Skeletal muscle cell (primary cell): ENCODE data around the gene ADI1.

Source experiments
- DNase-seq: peaks from one replicate; pipeline ENCODE4 v3.0.0-alpha.2; 2010; ENCODE audit warnings: low read depth
- H3K4me3 ChIP-seq: 2 replicates; pipeline ENCODE4 v1.5.1; 2011; ENCODE audit warnings: low read depth, mild to moderate bottlenecking, control low read depth, low read length, moderate library complexity

The ADI1 gene

GRCh38 chr2:3468296-3468988 is 50.9 kb downstream of the ADI1 start:
- no peak for DNase-seq
- no peak overlapping the region for H3K4me3 ChIP-seq

- H3K4me3 ChIP-seq, result no peak overlapping the region
- no peak for DNase-seq
Measured at GRCh38 chr2:3467654-3468053, 51.7 kb downstream of the ADI1 start.

GRCh38 chr2:3466966-3467365 is 52.4 kb downstream of the ADI1 start:
- DNase-seq, result no peak
- H3K4me3 ChIP-seq, result no peak overlapping the region

GRCh38 chr2:3466482-3466863 is 52.9 kb downstream of the ADI1 start:
- H3K4me3 ChIP-seq, result no peak overlapping the region
- no peak for DNase-seq

DNA sequence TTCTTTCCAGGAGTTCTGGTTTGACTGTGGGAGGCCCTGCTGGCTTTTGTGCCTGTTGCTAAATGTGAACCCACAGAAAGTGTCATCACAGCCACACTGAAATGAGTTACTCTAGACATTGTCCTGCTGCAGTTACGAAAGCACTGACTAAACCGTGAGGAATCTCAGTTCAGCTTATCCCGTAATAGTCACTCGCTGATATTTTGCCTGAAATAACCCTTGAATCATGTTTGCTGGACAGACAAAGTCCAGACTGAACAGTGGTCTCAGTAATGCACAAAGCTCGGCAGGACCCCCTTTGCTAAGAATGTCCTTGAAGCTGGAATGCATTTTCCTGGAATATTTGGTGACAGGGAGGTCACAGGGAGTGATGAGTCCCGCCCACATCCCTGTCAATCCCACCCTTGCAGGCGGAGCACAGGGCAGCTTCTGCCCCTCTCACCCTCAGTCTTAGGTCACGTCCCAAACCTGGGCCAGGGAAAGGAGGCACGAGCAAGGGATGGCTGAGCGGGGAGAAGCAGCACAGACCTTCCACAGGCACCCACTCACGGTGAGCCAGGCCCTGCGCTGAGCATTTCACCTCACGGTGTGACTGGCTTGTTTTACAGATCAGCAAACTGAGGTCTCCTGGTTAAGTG is 53.4 kb downstream of the ADI1 start:
- peak; percentile 87 for DNase-seq
- no peak overlapping the region for H3K4me3 ChIP-seq

GRCh38 chr2:3465328-3465727 is 54.0 kb downstream of the ADI1 start:
- DNase-seq, result no peak
- H3K4me3 ChIP-seq, result no peak overlapping the region

GRCh38 chr2:3464401-3465005 is 54.8 kb downstream of the ADI1 start:
- no peak overlapping the region for H3K4me3 ChIP-seq
- no peak for DNase-seq

DNA sequence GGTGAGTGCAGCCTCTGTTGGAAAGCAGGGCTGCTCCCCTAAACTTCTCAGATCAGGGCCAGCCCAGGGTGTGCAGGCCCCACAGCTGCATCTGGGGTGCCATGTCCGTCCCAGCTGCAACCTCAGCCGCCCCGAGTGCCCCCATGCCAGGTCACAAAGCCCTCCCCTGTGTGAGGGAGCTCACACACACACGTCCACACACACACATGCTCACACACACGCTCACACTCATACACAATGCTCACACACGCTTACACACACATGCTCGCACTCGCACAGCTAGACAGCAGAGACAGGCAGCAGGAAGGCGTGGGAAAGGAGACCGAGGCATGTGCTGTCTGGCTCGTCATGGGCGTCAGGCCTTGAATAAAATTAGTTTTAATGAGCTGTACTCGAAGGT is 55.4 kb downstream of the ADI1 start:
- H3K4me3 ChIP-seq, result no peak overlapping the region
- no peak for DNase-seq

GRCh38 chr2:3463186-3463835 is 56.0 kb downstream of the ADI1 start:
- DNase-seq, result no peak
- H3K4me3 ChIP-seq, result no peak overlapping the region

DNA sequence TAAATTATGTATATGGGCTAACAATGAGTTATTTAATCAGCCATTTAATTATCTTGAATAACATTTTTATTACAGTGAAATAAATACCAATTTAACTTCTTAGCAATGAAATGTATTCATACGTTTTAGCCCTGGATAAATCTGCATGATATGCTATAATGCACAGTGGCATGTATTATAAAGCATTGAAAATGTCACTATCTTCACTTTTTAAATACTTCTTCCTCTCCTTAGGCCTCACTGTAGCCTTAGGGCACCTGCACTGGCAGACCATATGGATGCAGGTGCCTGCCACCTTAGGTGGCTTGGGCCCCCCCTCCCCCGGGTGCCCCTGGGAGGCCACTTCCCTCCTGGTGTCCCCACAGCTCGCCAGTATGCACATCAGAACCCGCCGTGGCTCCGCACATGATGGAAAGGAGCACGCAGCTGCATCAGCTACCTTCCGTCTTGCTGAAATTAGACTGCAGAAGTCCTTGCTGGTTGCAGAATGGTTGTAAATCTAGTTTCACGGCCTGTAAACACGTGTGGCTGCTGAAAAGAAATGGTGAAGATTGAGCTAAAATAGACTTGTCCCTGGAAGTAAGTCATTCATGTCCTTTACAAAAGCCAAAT is 56.7 kb downstream of the ADI1 start:
- no peak overlapping the region for H3K4me3 ChIP-seq
- DNase-seq, result no peak

GRCh38 chr2:3461801-3462492 is 57.4 kb downstream of the ADI1 start:
- DNase-seq, result no peak
- no peak overlapping the region for H3K4me3 ChIP-seq

DNA sequence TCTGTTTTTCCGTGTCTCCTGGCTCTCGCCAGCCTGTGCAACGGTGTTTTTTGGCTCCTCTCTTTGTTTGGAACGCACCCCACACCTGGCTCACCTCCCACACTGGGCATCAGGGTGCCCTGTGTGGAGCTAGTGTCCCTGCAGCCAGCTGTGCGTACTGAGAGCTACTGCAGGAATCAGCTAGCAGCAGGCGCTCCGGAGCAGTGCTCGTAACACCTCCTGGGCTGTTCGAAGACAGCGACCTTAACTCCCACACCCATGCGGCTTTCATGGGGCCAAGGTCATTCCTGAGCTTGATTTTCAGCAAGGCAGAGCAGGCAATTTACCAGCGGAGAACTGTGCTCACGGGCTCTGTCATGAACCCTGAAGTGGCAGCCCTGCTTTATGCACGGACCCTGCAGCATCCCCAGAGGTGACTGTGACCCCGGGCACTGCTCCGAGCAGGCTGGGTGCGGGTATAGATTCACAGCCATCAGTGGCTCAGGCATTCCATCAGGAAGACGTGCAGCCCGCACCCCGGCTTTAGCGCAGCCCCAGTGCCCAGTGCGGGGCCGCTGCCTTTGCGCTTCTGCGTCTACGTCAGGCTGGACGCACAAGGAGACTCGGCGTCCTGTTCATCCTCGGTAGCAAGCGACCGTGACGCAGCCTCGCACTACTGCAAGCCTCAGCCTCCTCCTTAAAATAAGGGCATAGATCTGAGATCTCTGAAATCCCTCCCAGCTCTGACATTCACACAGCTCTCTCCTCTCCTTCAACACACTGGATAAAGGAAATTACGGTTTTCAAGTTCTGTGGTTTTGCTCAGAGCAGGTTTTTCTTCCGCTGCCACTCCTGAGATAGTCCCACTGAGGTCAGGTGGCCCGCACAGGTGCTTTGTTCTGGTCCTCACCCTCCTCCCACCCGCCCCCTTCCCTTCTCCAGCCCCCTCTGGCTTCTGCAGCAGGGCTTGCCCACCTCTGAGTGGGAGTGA is 58.2 kb downstream of the ADI1 start:
- DNase-seq, result no peak
- no peak overlapping the region for H3K4me3 ChIP-seq

DNA sequence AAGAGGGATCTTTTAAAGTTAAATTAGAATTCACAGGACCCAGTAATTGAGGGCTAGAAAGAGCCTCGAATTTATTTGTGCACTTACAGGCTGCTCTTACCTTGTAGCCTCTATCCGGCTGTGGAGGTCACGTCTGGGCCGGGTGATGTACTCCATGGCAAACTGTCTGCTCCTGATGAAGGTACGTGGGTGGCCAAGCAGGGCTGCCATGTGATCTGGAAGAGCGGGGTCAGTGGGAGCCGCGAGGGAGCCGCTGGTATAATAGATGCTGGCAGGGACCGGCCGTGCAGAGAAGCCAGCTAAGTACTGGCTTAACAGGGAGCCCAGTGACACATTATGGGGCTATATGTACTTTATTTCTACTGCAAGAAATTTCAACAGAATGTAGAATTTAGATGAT is 59.2 kb downstream of the ADI1 start:
- no peak overlapping the region for H3K4me3 ChIP-seq
- DNase-seq, result no peak

DNA sequence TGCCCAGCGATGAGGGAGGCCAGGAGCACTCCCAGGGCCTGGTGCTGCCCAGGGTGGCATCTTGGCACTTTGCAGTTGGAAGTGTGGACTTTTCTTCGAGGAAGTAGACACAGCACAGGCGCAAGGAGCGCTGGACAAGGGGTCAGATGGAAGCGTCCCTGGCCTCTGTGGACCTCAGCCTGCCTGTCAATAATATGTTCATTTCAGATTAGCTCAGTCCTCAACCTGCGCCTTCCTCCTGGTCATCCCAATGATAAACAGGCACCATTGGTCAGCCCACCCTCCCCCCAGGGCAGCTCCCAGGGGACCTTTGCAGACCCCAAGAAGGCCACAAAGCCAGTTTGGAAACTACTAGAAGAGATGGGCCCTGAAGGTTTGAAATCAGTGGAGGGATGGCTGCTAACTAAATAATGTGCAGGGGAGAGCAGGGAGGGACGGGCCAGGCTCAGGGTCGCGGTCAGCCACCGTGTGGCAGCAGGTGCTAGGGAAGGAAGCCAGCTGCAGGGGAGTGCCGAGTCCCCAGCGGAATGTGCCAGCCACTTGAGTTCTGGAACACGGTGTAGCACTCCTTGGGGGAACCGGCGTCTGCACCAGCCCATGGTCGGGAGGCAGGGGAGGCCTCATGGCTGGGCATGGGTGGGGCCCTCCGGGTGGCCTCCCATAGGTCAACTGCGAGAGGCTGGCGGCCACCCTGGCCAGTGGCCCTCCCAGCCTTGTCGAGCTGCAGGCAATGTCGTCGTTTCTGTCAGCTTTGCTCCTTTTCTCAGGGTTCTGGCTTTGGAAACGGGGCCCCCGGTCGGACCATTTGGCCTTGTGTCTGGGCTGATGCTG is 59.9 kb downstream of the ADI1 start:
- no peak overlapping the region for H3K4me3 ChIP-seq

DNA sequence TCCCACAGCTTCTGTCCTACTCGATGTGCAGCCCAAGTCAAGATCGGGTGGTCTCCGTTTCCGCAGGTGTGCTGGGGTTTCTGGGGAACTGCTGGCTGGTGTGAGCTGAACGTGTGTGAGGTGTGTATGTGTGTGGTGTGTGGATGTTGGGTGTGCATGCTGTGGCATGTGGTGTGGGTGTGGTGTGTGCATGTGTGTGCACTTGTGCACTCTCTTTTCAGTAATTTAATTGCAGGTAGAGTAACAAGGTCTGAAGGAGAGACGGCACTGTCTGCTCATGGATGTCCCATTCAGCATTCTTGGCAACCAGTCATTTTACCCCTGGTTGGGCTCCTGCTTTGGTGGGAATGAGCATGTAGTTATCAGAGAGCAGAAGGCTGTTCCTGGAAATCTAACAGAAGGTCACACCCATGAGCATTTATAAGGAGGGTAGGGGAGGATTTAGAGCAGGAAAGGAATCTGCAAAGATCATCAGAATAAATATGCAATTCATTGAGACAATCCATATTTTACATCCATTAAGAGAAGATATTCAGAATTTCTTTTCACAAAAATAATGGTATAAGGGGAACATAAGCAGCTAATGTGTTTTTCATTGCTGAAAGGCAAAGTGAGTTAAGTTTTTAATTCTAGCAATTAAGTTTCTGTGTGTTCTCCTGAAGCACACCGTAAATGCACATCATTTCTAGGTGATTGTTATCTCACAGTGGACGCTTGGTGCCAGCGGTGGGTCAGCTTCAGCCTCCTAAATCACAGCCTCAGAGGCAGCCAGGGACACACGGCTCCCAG is 60.7 kb downstream of the ADI1 start:
- H3K4me3 ChIP-seq, result no peak overlapping the region
- no peak for DNase-seq

More for the DNA sequence above, 59.9 kb downstream of the ADI1 start:
- no peak for DNase-seq

- DNase-seq, result no peak
- H3K4me3 ChIP-seq, result no peak overlapping the region
Measured at GRCh38 chr2:3457524-3458395, 61.6 kb downstream of the ADI1 start.
